ENCODE data around the gene ERICH6B. TPM values are rescaled to one million over a fixed set of nuclear protein-coding genes. Genes with fewer than 3 reads are reported as not detected.

Gene ERICH6B
- total and polyA plus RNA-seq, 2 of the 13 experiments (the other 11 are each of a cell fraction or from before 2014, with no cell fraction given) = not detected

GRCh38 chr13:45628094-45628493 is 12.6 kb upstream of the ERICH6B start:
- no peaks in the 10 kb centered on the region for H3K9me3 ChIP-seq (ENCODE audit: low read length)
- no peaks in the 10 kb centered on the region for H4K20me1 ChIP-seq (ENCODE audit: insufficient read depth, low read length)
- no peak for TF ChIP-seq THAP9 (CRISPR knock-in tag; IDR thresholded peaks at IDR 0.05; ENCODE audit: borderline replicate concordance)
- TF ChIP-seq CREBL2 (CRISPR knock-in tag; IDR thresholded peaks at IDR 0.05; ENCODE audit: borderline replicate concordance) = no peak
- TF ChIP-seq USF2 (IDR thresholded peaks at IDR 0.05; ENCODE audit: low read depth, low read length) = no peak
- no peak for TF ChIP-seq USF2 (CRISPR knock-in tag; IDR thresholded peaks at IDR 0.05; ENCODE audit: borderline replicate concordance)
- no peak for TF ChIP-seq ZBTB44 (CRISPR knock-in tag; IDR thresholded peaks at IDR 0.05)
- TF ChIP-seq GMEB2 (CRISPR knock-in tag; IDR thresholded peaks at IDR 0.05; ENCODE audit: low read depth) = no peak
- no peak for TF ChIP-seq NFYB (CRISPR knock-in tag; IDR thresholded peaks at IDR 0.05)
- POLR2A ChIA-PET = no interaction called here
- H3K27ac ChIP-seq (ENCODE audit: extremely low read length, insufficient read depth, low read length) = no peak overlapping the region
- no peak overlapping the region for H3K9ac ChIP-seq (ENCODE audit: insufficient read depth, low read depth, low read length)
- in situ Hi-C loops (cut with HindIII; ENCODE audit: extremely low pct_ligation_motif_present, low pct_unique_long_range_greater_than_20kb) (no loop called here), intact Hi-C loops (cut with micrococcal nuclease; ENCODE audit: unreplicated experiment) (loop anchor here (10.0 kb wide), 1 partner anchor 57 kb away; no protein-coding TSS in a partner anchor)
- no peak for DNase-seq (ENCODE audit: low spot score)
- H3K79me2 ChIP-seq (ENCODE audit: insufficient read depth, low read length) = no peaks in the 10 kb centered on the region
- no peaks in the 10 kb centered on the region for H3K27me3 ChIP-seq (ENCODE audit: control insufficient read depth in 1 of 2, insufficient read depth in 2 of 2, low read length in 2 of 2)
- BruUV-seq (replicated peaks) = no TSS peak
- WGBS (ENCODE audit: low lambda C conversion rate) = 10% methylated on average over 3 of the region's 3 CpGs
- no peaks in the 10 kb centered on the region for H3K36me3 ChIP-seq (replicated peaks in 1 of 2; ENCODE audit: control insufficient read depth in 1 of 2, insufficient read depth in 2 of 2, low read length in 2 of 2)
- H3K4me2 ChIP-seq (ENCODE audit: low read depth, low read length) = no peak overlapping the region
- ATAC-seq = no peak
- CTCF ChIA-PET (ENCODE audit: low intra/inter-chr PET ratio, low total read pairs) = no interaction called here
- FAIRE-seq = no peak
- peaks cover 9% of the 10 kb centered on the region for H3K4me1 ChIP-seq (ENCODE audit: insufficient read depth, low read length)
- H2AFZ ChIP-seq (ENCODE audit: low read length) = no peak overlapping the region
- H3K4me3 ChIP-seq (replicated peaks in 1 of 3; ENCODE audit: insufficient read depth in 1 of 3, low read depth in 2 of 3, low read length in 3 of 3) = no peak overlapping the region
